HG03558 (cell line): ENCODE results near the gene NHS.

Source experiments
- ATAC-seq: cut with Tn5 transposase; IDR thresholded peaks from one replicate; pipeline ENCODE4 v1.9.1; 2021; ENCODE audit warnings: moderate number of reproducible peaks; ENCODE audit not compliant: unreplicated experiment; ENCODE audit errors: extremely low read depth

Gene NHS

DNA sequence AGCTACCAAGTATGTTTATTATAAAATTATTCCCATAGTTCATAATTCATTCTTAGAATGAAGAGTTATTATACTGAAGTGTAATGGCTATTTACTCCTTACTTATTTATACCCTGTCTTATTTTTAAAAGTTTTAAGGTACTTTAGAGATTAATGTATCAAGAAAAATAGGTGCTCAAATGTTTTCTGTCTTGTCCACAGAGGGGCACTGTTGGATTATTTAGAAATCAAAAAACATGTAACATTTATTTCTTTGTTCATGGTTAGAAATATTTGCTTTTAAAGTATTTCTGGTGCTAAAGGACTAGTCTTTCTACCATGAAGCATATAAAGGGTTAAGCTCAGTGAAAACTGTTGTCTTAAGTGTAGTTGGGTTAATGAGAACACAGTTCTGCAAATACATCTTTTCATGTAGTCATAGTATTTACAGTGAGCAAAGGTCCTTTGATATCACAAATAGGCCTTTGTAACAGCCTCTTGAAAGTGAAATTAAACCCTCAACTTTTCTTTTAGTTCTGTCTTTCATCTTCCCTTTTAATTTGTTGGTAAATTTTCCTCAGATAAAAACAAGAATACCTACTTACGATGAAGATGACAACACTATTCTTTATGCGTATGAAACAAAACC, 370.0 kb downstream of the NHS start:
- no peak for ATAC-seq

DNA sequence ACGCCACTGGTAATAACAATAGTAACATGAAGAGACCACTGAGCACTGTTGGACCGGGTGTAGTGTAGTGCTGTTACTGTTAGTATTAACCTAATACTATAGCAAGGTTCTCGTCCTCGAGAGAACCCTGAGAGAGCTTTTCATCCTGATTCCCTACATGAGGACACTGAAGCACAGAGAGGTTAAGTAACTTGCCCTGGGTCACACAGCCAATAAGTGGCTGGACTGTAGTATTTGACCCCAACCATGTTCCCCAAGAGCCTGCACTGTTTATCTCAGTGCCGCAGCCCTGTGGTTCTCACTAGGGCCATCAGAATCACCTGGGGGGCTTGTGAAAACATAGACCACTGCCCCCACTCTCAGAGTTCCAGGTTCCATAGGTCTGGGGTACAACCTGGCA, 372.7 kb downstream of the NHS start:
- no peak for ATAC-seq

DNA sequence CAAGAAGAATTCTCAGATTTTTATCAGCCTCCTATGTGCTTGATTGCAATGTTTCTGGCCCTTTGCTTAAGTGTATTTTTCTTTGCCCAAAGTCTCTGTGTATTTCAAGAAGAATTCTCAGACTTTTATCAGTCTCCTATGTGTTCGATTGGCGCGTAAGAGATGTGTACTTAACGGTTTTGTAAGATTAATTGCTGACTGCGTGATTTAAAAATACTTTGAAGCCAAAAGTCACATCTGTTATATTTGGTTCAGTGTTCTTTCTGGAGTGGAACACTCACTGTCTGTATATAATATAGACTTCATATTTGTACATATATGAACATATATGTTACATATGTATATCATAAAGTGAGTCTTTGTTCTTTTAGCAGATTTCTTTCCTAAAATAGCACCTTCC, 373.7 kb downstream of the NHS start:
- ATAC-seq, result no peak

DNA sequence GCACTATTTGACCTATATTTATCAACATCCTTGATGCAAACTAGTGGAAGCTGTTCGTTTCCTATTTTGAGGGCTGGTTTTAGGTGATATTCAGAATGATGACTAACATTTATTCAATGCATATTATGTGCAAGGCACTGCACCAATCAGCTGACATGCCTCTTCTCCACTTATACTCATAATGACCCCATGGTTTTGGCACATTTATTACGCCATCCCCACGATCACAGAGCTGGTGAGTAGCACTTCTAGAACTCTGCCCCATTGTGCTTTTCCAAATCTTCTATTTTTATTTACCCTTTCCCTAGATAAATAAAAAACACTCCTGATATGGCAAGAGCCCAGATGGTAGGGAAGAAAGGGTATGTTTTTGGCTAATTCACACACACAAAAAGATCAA, 375.4 kb downstream of the NHS start:
- ATAC-seq, result no peak

DNA sequence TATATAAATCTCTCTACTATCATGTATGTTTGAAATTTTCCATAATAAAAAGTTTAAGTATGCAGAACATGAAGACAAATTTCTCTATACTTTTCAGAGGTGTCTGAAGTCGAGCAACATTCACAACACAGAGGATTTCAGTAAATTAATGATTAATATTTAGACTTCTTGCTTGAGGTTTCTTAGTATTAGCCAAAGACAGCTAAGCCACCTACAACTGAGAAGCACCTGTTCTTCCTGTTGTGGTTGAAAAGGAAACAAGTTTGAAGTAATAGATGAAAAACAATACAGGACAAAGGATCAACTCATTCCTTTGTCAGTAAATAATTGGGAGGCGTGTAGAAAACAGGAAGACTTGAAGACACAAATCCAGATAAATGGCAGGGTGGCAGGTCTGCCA, 383.4 kb downstream of the NHS start:
- ATAC-seq, result peak; percentile 64

DNA sequence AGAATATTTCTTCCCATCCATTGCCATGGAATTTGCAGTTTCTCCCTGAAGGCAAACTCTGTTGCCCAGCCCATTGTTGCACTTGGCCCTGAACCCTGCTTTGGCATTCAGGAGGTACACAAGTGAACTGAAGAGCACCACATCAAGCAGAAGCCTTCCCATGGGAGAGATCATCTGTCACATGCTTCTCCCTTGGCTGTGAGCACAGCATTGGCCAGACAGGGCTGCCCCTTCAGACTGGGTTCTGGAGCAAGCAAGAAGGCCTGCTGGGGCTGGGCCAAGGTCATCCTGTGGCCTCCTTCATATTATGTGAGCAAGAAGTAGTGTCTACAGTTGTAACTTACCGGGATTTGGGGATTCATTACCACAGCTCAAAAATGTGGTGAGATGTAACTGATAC, 385.0 kb downstream of the NHS start:
- ATAC-seq, result no peak

DNA sequence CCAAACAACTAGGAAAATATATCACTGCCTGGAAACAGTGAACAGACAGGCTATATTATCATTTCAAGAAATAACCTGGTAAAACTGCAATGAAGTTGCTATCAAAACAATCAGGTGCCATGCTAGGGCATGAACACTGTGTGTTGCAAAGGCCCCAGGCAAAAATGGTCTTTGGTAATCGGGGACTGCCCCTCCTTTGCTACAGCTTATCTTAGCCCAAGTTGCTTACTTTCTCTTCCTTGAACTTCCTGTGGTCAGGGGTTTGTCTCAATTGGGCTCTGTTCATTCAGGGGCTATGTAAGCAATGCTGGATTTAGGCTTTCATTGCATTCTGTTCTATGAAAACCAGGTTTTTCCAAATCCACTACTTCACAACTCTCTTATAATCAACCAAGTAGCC, 392.7 kb downstream of the NHS start:
- ATAC-seq, result no peak

DNA sequence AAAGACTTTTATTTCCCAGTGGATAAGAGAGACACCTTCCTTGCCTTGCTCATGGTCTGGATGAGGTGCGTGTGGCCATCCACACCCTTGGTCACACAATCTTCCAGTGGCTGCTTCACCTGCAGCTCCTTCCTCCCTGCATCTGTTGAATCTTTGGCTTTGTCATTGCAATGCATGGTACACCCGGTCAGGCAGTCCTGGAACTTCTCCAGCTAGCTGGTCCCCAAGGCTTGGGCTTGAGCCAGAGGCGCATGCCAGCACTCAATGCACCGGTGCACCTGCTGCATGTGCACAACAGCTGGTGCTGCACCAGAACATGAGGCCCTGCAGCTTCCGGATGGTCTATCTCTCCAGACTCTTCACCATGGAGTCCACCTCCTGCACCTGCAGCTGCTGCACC, 394.0 kb downstream of the NHS start:
- ATAC-seq, result no peak

DNA sequence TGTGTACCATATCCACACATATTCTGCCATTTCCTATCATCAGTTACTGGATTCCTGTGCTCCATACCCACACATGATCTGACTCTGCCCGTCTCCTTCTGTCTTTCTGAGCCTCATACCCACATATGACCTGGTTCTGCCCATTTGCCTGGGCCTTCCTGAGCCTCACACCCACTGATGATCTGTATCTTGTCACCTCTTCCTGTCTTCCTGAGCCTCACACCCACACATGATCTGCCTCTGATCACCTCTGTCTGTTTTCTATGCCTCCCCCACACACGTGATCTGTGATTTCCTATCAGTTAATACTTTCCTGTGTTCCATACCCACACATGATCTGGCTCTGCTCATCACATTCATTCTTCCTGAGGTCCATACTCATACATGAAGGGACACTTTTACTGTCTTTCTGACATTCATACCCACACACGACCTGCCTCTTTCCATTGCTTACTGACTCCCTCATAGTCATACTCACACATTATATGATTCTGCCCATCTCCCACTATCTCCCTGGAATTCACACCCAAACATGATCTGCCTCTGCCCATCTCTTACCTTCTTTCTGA, 394.8 kb downstream of the NHS start:
- no peak for ATAC-seq

DNA sequence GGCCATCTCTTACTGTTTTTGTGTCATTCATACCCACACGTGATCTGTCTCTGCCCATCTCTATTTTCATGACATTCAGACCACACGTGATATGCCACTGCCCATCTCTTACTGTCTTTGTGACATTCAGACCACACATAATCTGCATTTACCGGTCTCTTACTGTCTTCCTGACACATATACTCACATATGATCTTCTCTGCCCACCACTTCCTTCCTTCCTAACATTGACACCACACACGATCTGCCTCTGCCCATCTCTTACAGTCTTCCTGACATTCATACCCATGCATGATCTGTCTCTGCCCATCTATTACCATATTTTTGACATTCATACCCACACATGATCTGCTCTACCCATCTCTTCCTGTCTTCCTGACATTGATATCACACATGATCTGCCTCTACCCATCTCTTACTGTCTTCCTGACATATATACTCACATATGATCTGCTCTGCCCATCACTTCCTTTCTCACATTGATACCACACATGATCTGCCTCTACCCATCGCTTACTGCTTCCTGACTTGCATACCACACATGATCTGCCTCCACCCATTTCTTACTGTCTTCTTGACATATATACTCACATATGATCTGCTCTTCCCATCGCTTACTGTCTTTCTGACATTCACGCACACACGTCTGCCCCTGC, 398.3 kb downstream of the NHS start:
- ATAC-seq, result no peak

DNA sequence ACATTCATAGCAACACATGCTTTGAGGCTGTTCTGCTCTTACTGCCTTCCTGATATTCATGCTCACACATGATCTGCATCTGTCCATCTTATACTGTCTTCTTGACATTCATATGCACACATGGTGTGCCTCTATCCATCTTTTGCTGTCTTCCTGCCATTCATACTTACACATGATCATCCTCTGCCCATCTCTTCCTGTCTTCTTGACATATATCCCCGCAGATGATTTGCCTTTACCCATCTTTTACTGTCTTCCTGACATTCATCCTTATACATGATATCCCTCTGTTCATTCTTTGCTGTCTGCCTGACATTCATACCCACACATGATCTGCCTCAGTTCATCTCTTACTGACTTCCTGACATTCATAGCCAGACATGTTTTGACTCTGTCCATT, 399.1 kb downstream of the NHS start:
- no peak for ATAC-seq

DNA sequence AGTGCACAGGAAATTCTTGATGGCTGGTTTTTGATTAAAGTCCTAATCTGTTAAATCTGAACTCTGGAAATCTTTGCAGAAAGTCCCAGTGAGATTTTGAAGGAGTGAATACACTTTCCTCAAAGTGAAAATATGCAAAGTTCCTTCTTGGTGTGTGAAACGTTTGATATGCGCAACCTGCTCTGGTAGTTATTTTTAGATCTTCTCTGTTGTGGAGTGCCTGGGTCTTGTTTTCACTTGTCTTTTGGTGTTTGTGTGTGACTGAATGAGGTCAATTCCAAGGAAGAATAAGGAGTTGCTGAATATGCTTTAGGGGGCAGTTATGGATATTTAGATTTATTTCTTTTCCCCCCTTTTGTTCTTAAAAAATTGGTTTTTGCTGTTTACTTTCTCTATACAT, 404.0 kb downstream of the NHS start:
- no peak for ATAC-seq

DNA sequence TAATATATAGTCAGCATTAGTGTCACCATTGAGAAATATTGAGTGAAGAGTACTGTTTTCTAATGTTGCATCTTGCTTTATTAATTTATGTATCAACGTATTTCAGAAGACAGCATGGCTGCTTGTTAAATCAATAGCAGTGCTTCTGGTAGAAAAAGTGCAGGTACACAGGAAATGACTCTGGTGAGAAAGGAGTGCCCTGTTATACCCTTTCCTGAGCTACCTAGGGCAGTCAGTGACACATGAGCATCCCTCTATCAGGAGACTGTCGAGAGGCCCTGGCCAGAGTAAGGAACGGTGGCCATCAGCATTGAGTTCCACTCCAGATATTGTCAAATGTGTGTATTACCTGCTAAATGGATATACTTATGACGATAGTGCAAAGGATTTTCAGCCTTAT, 404.4 kb downstream of the NHS start:
- ATAC-seq, result no peak
